AG09309 (cell line): ENCODE measurements around the gene ARF3.
A peak's percentile ranks its signal among the peaks of the same experiment; 100 is the strongest.

Source experiments
- DNase-seq: peaks from one replicate; pipeline ENCODE4 v3.0.0-alpha.2; 2010; ENCODE audit warnings: low read depth
- H3K4me3 ChIP-seq: 2 replicates; pipeline ENCODE4 v1.5.1; 2011; ENCODE audit warnings: mild to moderate bottlenecking, low read depth, low read length, moderate library complexity; ENCODE audit not compliant: control insufficient read depth
- TF ChIP-seq, protein P1 (sequence below): IDR thresholded peaks from 2 replicates; pipeline ENCODE4 v1.5.1; 2011; ENCODE audit warnings: mild to moderate bottlenecking, low read depth, low read length, inconsistent platforms; ENCODE audit not compliant: insufficient read depth, control insufficient read depth; ENCODE audit errors: missing control alignments

Gene ARF3

DNA sequence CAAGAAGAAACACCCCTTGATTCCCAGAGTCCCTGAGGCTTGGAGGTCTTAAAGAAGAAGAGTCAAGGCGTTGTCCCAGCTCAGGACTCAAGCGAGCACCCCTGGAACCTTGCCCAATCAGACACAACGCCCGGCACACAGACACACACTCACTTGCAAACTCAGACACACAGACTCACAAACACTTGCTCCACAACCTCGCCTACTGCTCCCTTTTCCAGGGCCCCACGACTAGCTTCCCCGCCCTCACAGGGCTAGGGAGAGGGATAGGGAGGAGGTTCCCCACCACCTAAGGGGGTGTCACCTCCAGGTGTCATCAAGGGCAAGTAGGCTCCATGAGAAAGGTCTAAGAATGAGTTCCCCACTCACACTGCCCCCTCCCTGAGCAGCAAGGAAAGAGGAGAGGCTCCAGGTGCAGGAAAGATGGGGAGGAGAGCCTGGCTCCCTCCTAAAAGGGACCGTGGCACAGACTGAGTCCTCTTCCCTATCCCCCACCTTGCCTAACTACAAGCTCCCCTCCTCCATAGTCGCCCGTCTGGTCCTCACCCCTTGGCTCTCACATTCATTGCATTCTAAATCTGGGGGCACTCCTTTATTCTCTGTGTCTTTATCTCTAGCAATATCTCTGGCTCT, 13.5 kb upstream of the ARF3 start:
- DNase-seq = no peak
- TF ChIP-seq, protein P1, sequence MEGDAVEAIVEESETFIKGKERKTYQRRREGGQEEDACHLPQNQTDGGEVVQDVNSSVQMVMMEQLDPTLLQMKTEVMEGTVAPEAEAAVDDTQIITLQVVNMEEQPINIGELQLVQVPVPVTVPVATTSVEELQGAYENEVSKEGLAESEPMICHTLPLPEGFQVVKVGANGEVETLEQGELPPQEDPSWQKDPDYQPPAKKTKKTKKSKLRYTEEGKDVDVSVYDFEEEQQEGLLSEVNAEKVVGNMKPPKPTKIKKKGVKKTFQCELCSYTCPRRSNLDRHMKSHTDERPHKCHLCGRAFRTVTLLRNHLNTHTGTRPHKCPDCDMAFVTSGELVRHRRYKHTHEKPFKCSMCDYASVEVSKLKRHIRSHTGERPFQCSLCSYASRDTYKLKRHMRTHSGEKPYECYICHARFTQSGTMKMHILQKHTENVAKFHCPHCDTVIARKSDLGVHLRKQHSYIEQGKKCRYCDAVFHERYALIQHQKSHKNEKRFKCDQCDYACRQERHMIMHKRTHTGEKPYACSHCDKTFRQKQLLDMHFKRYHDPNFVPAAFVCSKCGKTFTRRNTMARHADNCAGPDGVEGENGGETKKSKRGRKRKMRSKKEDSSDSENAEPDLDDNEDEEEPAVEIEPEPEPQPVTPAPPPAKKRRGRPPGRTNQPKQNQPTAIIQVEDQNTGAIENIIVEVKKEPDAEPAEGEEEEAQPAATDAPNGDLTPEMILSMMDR = no peak
- peak overlapping the region; percentile 46 for H3K4me3 ChIP-seq

DNA sequence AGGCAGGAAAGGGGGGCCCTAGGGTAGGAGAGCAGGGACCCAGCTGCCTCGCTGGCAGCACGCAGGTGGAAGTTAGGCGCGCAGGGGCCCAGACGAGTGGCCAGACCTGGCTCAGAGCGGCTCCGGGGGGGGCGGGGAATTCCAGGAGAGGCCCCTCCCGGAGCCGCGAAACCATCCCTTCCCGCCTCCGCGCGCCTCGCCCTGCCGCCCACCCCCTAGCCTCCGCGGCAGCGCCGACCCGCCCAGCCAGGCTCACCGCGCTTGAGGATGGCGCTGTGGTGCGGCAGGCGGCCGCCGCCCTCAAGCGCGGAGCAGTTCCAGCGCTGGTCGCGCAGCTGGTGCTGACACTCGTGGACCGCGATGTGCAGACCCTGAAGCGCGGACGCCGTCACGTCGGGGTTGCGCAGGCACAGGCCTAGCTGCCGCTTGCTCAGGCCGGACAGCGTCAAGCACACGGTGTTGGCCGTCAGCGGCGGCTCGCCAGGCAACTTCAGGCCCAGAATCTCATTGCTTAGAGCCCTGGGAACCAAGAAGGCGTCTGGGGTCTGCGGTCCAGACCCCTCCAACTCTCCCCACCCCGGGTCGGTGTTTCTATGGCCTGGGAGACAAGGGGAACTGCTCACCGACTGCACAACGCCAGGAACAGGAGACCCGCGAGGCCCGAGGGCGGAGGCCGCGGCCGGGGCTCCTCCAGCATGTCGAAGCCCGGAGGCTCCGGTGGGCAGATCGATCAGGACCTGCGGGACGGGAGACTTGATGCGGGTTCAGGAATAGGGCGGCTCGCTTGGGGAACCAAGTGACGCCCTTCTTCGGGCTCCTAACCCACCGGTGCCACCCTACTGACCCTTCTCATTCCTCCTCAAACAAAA, 12.8 kb upstream of the ARF3 start:
- no peak for DNase-seq
- TF ChIP-seq, protein P1 = no peak
- H3K4me3 ChIP-seq = no peak overlapping the region

DNA sequence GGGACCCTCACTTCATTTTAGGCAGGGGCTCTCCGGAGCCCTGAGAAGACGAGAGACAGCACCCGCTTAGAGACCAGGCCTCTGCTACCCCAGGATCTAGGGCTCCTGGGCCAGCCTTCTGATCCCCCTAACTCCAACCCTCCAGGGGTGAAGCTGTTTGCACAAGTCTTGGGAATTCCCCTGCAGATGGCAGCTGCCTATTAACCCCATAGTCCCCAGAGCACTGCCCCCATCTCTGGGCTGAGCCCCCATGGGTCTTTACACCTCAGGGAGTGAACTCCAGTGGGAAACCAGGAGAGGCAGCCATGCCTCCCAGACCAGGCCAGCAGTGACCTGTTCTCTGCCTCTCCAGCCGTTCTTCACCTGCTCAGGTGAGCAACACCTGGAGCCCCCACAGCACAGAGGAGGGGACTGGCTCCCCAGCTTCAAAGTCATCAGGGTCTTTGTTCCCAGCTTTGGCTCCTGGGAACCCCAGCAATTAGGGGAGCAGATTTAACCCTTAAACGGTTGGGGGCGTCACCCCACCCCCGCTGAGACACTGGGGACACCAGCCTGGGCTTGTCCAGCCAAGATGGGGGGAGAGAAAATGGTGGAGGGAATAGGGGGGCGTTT, 12.0 kb upstream of the ARF3 start:
- DNase-seq = no peak
- no peak overlapping the region for H3K4me3 ChIP-seq
- TF ChIP-seq, protein P1 = no peak

DNA sequence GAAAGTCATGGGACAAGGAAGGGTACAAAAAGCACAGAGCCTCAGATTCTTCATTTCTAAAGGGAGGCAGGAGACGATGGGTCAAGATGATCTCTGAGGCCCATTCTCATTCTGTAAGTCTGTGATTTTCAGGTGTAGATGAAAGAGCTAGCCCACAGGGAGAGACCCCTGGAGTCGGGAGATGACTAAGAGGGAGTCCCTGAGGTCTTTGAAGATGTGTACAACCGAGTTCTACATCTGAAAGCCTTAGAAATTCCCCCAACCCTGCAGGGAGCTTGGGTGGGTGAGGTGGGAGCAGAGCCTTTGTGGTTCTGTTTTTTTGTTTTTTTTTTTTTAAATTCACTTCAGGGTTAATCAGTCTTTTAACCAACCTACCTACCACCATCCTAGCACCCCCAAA, 11.2 kb upstream of the ARF3 start:
- no peak overlapping the region for H3K4me3 ChIP-seq
- TF ChIP-seq, protein P1 = no peak
- no peak for DNase-seq

DNA sequence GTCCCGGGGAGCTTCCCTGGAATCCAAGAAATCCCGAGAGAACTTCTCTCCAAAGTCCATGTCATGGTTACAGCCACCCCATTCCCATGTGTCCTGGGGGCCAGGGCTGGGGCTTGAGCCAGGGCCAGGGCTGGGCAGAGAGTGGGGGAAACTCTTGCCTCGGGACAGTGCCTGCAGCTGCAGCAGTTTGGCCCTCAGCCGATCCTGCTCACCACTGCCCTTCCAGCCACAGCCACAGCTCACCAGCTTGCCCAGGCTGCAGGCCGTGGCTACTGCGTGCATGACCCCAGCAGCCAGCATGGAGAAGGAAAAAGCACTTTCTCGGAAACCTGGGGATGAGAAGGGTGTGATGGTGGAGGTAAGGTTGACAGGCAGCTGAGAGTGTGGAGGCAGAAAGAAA, 10.7 kb upstream of the ARF3 start:
- no peak for DNase-seq
- H3K4me3 ChIP-seq = no peak overlapping the region
- TF ChIP-seq, protein P1 = no peak

DNA sequence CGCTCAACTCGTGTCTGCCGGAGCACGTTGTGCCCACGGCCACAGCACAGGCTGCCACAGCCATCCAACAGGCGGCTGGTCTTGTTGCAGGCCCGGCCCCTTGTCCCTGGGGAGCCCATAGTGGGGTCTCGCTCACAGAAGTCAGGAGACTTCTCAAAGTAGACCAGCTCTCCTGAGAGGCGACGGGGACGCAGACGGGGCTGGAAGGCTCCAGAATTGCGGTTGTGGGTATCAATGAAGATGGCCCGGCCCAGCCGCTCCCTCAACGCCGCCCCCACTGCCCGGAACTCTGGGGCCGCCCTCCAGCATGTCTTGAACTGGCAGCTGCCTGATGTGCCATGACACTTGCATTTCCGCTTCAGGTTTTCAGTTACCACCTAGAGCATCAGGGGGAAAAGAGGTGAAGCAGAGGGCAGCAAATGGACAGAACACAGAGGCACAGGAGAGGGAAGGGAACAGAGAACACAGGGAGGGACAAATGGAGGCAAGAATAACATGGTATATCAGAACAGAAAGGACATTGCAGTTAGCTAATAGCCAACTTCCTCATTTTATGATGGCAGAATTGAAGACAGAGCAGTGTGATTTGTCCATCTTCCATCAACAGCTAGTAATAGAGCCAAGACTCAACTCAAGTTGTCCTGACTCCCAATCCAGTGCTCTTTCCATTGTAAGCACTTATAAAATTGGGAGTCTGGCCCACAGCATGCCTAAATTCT, 9.0 kb upstream of the ARF3 start:
- no peak overlapping the region for H3K4me3 ChIP-seq
- no peak for DNase-seq

More for the DNA sequence above, 9.0 kb upstream of the ARF3 start:
- TF ChIP-seq, protein P1 = no peak
